ENCODE data around the gene BAG5.

The BAG5 gene

GRCh38 chr14:103558071-103558882 is 4.2 kb downstream of the BAG5 start:
- TF ChIP-seq, protein P1, sequence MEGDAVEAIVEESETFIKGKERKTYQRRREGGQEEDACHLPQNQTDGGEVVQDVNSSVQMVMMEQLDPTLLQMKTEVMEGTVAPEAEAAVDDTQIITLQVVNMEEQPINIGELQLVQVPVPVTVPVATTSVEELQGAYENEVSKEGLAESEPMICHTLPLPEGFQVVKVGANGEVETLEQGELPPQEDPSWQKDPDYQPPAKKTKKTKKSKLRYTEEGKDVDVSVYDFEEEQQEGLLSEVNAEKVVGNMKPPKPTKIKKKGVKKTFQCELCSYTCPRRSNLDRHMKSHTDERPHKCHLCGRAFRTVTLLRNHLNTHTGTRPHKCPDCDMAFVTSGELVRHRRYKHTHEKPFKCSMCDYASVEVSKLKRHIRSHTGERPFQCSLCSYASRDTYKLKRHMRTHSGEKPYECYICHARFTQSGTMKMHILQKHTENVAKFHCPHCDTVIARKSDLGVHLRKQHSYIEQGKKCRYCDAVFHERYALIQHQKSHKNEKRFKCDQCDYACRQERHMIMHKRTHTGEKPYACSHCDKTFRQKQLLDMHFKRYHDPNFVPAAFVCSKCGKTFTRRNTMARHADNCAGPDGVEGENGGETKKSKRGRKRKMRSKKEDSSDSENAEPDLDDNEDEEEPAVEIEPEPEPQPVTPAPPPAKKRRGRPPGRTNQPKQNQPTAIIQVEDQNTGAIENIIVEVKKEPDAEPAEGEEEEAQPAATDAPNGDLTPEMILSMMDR (conservative IDR thresholded peaks at IDR 0.05; ENCODE audit: low read depth, low read length): no peak
- no peak overlapping the region for H3K4me3 ChIP-seq (ENCODE audit: low read depth, low read length)
- peak; percentile 84 for DNase-seq (ENCODE audit: low read depth)

DNA sequence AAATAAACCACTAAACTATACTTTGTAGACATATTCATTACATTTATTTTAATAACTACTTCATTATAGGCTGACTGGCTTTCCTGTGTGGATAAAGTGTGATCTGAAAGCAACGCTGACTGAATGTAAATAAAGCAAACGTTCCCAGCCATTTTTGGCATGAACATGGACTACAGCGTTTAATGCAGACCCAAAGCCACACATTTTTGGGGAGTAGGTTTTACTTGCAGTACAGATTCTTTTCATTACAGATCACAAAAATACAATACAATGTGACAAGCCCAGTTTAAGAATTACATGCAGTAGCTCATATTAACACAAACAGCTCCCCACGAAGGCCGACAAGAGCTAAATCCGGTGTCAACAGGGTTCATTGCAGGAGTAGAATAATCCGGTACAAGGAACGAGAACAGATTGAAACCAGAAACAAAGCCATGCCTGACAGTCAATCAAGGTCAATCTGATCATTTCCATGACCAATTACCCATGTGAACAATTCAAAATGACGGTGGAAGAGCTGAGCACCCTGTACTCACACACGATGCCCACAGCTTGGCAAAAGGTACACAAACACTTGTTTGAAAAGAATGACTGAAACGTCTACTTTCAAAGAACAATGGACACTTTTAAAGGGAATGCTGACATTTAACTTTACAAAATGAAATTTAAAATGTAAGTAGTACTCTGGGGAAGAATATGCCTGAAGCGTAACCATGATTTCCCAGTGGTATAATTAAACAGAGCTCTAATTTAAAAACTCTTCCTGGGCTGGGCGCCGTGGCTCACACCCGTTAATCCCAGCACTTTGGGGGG is 5.3 kb downstream of the BAG5 start:
- DNase-seq (ENCODE audit: low read depth): no peak
- TF ChIP-seq, protein P1 (conservative IDR thresholded peaks at IDR 0.05; ENCODE audit: low read depth, low read length): no peak
- H3K4me3 ChIP-seq (ENCODE audit: low read depth, low read length): no peak overlapping the region

GRCh38 chr14:103555559-103556337 is 6.7 kb downstream of the BAG5 start:
- TF ChIP-seq, protein P1 (conservative IDR thresholded peaks at IDR 0.05; ENCODE audit: low read depth, low read length): no peak
- H3K4me3 ChIP-seq (ENCODE audit: low read depth, low read length): no peak overlapping the region
- no peak for DNase-seq (ENCODE audit: low read depth)

DNA sequence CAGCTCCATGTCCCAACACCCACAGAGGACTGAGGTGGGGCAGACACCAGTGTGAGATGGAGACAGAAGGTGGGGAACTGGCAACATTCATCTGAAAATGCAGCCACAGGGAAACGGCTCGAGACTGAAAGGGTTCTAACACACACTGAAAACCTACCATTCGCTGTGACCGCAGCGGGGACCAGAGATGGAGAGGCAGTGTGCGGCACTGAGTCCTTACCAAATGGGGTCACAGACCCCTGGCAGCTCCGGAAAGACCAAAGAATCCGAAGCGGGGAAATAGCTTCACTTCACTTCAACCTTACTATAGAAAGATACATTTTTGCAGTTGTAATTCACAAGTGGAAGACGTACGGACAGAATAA is 9.6 kb downstream of the BAG5 start:
- TF ChIP-seq, protein P1 (conservative IDR thresholded peaks at IDR 0.05; ENCODE audit: low read depth, low read length): no peak
- DNase-seq (ENCODE audit: low read depth): no peak
- H3K4me3 ChIP-seq (ENCODE audit: low read depth, low read length): no peak overlapping the region

GRCh38 chr14:103552011-103552845 is 10.2 kb downstream of the BAG5 start:
- TF ChIP-seq, protein P1 (conservative IDR thresholded peaks at IDR 0.05; ENCODE audit: low read depth, low read length): no peak
- DNase-seq (ENCODE audit: low read depth): no peak
- no peak overlapping the region for H3K4me3 ChIP-seq (ENCODE audit: low read depth, low read length)

DNA sequence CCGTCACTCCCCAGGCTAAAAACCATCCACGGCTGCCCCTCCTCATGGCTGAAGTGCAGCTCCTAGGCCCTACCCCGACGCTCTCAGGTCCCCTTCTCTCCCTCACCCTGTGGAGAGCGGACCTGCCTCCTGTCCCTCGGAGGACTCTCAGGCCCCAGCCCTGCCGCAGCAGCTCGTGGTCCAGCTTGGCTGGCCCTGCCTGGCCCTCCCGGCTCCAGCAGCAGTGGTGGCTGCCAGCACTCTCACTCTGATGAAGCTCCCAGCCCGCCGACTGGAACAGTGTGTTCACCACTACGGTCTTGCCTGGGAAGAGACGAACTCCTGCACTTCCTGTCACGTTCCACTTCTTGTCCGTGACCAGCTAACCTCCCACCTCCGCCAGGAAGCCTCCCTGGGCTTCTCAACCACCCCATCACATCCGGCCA is 11.1 kb downstream of the BAG5 start:
- DNase-seq (ENCODE audit: low read depth): peak; percentile 45
- no peak overlapping the region for H3K4me3 ChIP-seq (ENCODE audit: low read depth, low read length)

More for the DNA sequence above, 11.1 kb downstream of the BAG5 start:
- TF ChIP-seq, protein P1 (conservative IDR thresholded peaks at IDR 0.05; ENCODE audit: low read depth, low read length): no peak
